ENCODE measurements around the gene HORMAD1. TPM values are rescaled to one million over a fixed set of nuclear protein-coding genes. Genes with fewer than 3 reads are reported as not detected.
"Not testable (repeated sequence)": the region's sequence is repeated elsewhere in the genome, so short reads cannot be mapped to it uniquely, and the experiment has no call there.

HORMAD1 gene
- total RNA-seq, 4 donors from 2014 or later, result 0.67 to 0.93 TPM; not detected in 2

DNA sequence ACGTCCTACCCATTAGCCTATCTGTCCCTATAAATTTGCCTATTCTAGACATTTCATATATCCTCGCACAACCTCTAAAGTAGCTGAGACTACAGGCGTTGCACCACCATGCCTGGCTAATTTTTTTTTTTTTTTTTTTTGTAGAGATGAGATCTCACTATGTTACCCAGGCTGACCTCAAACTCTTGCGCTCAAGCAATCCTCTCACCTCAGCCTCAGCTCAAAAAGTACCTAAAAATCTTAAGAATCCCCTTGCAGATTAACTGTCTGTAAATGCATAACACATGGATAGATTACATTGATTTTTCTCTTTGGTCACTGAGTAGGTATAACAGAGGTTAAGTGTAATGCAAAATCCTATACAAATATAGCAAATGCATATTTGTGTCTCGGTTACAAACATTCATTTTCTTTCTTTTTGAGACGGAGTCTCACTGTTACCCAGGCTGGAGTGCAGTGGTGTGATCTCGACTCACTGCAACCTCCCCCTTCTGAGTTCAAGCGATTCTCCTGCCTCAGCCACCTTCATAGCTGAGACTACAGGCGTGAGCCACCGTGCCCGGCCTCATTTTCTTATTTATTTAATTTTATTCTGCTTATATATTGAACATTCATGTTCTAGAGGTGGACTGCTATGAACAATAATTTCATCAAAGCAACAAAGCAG is 2.3 kb downstream of the HORMAD1 start:
- Histone ChIP-seq H3K4me1 (no peaks in the 10 kb centered on the region), H3K27me3 (no peaks in the 10 kb centered on the region), H3K36me3 (no peaks in the 10 kb centered on the region), H3K9me3 (no peaks in the 10 kb centered on the region), H3K27ac (no peak overlapping the region), H3K4me3 (replicated peaks in 1 of 3) (no peak overlapping the region)
- intact Hi-C loops (cut with DNase I), result no loop called here
- 85 to 88% methylated on average over 11 of the region's 11 CpGs for WGBS, 2 donors
- TF ChIP-seq POLR2A (IDR thresholded peaks at IDR 0.05), result no peak
- TF ChIP-seq, protein P1, sequence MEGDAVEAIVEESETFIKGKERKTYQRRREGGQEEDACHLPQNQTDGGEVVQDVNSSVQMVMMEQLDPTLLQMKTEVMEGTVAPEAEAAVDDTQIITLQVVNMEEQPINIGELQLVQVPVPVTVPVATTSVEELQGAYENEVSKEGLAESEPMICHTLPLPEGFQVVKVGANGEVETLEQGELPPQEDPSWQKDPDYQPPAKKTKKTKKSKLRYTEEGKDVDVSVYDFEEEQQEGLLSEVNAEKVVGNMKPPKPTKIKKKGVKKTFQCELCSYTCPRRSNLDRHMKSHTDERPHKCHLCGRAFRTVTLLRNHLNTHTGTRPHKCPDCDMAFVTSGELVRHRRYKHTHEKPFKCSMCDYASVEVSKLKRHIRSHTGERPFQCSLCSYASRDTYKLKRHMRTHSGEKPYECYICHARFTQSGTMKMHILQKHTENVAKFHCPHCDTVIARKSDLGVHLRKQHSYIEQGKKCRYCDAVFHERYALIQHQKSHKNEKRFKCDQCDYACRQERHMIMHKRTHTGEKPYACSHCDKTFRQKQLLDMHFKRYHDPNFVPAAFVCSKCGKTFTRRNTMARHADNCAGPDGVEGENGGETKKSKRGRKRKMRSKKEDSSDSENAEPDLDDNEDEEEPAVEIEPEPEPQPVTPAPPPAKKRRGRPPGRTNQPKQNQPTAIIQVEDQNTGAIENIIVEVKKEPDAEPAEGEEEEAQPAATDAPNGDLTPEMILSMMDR (IDR thresholded peaks at IDR 0.05), result no peak
- no peak for DNase-seq

DNA sequence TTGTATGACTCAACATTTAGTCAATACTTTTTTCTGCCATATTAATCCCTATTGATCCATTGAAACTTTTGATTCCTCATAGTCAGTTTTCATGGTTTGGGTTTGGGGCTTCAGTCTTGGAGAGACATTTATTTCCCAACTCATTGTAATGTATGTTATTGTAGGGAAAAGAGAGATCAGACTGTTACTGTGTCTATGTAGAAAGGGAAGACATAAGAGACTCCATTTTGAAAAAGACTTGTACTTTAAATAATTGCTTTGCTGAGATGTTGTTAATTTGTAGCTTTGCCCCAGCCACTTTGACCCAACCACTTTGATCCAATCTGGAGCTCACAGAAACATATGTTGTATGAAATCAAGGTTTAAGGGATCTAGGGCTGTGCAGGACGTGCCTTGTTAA is 11.7 kb downstream of the HORMAD1 start:
- H3K27ac ChIP-seq; intact Hi-C loops (cut with DNase I); H3K27me3 ChIP-seq; DNase-seq; H3K4me1 ChIP-seq; H3K36me3 ChIP-seq; H3K9me3 ChIP-seq; H3K4me3 ChIP-seq (replicated peaks in 1 of 3): not testable (repeated sequence)
- WGBS, 2 donors, result 56 to 63% methylated on average over 1 of the region's 1 CpG

DNA sequence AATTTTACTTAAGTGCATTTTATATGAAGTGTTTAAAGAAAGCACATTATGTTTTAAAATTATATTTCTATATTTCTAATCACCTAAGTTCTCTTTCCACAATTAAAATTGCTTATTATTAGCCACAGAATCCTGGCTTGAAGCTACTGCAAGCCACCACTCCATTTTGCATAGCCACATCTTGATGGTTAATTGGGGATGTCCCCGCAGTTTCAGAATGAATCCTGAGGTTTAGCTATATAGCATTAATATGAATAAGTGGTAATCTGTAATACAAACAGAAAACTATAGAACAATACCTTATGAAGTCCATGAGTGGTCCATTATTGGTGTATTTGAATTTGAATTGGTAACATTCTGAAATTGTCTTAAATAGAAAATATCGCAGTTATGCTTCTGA is 12.1 kb downstream of the HORMAD1 start:
- H3K27me3 ChIP-seq, result no peaks in the 10 kb centered on the region
- H3K9me3 ChIP-seq, result no peaks in the 10 kb centered on the region
- no peaks in the 10 kb centered on the region for H3K36me3 ChIP-seq
- no peak for TF ChIP-seq POLR2A (IDR thresholded peaks at IDR 0.05)
- intact Hi-C loops (cut with DNase I), result no loop called here
- WGBS, 2 donors, result 91 to 95% methylated on average over 2 of the region's 2 CpGs
- no peak for DNase-seq
- no peaks in the 10 kb centered on the region for H3K4me1 ChIP-seq
- no peak overlapping the region for H3K27ac ChIP-seq
- no peak overlapping the region for H3K4me3 ChIP-seq (replicated peaks in 1 of 3)

DNA sequence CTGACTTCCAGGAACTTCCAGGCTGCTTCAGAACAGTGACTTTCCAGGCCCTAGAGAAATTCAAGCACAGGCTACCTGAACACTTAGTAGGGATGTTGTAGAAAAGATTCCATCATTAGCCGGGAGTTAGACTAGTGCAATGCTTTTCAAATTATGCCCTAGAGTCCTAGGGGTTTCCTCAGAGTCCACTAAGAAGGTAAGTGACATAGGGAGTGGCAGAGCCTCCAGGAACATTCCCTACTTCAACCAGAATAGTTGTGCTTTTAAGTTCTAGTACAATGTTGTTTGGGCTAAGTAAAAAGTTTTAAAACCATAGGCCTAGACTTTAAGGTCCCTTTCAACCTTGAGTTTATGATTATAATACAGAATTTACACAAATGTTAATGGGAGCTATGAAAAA is 14.6 kb downstream of the HORMAD1 start:
- H3K4me3 ChIP-seq (replicated peaks in 1 of 3), result no peak overlapping the region
- intact Hi-C loops (cut with DNase I), result no loop called here
- DNase-seq, result no peak
- no peaks in the 10 kb centered on the region for H3K4me1 ChIP-seq
- TF ChIP-seq, protein P1 (IDR thresholded peaks at IDR 0.05), result no peak
- TF ChIP-seq POLR2A (IDR thresholded peaks at IDR 0.05), result no peak
- 83 to 89% methylated on average over 1 of the region's 1 CpG for WGBS, 2 donors
- no peaks in the 10 kb centered on the region for H3K36me3 ChIP-seq
- H3K27me3 ChIP-seq, result no peaks in the 10 kb centered on the region
- no peak overlapping the region for H3K27ac ChIP-seq
- no peaks in the 10 kb centered on the region for H3K9me3 ChIP-seq

DNA sequence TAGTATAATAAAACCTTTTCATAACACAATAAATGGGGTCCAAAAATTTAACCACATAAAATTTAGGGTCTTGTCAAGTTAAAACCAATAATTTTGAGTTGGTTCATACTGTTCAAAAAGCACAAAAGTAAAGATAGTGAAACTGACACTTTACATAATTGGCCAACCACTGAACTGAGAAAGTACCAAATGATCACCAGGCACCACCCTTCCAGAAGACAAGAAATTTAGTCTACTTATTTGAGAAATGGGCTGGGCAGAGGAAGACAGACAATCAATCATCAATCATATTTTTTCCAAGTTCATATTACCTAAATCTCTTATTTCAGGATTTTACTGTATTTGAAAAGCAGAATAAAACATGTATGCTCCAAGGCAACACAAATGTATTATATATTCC is 17.3 kb downstream of the HORMAD1 start:
- TF ChIP-seq, protein P1 (IDR thresholded peaks at IDR 0.05), result no peak
- TF ChIP-seq POLR2A (IDR thresholded peaks at IDR 0.05), result no peak
- no peaks in the 10 kb centered on the region for H3K4me1 ChIP-seq
- no peaks in the 10 kb centered on the region for H3K9me3 ChIP-seq
- DNase-seq, result no peak
- intact Hi-C loops (cut with DNase I), result no loop called here
- no peaks in the 10 kb centered on the region for H3K36me3 ChIP-seq
- no peaks in the 10 kb centered on the region for H3K27me3 ChIP-seq
- H3K27ac ChIP-seq, result no peak overlapping the region
- no peak overlapping the region for H3K4me3 ChIP-seq (replicated peaks in 1 of 3)

DNA sequence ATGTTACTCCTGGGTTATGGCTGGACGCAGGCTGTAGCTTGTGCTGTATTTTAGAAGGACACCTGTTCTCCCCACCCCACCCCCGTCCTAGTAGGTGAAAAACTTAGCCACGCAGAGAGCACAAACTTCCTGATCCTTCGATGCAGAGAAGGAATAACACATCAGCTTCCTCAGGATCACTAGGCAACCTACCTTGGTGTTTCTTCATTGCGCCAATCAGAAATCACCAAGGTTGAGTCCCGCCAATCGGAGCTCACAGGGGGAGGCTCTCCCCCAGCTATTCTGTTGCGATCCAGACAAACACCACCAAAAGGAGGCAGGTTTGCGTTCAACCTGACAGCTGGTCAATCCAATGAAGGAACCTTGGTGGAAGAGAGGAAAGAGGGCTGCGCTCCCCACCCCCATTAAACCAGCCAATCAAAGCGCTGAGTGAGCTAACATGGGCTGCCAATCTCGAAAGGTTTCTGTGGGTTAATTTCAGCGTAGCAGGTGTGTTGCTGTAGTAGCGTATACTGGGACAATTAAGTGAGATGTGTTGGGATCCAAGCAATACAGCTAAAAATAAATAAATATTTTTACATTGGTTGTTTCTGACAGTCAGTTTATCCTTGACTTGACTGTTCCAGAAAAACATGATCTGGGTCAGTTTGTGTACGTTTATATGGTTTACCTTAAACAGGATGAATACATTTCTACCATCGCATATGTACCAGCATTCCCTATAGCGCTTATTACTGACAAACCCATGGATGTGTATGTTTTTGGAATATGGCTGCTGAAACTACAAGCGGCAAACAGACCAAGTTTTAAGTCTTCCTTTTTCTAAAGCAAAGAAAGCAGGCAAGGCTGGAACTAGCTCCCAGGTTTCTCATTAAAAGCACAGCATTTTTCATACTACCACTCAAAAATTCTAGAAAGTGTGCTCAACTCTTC is 23.4 kb downstream of the HORMAD1 start, which contains the start of gene GOLPH3L:
GOLPH3L (minus strand) TSS at position 160 of the 933 bp plus-strand sequence. CDS start 2,316 bp downstream, outside the sequence.
- no peaks in the 10 kb centered on the region for H3K27me3 ChIP-seq
- peak within 1 kb of the TSS in 2 of 3 donors; percentile 48 to 92 for H3K4me3 ChIP-seq (replicated peaks in 1 of 3)
- no peaks in the 10 kb centered on the region for H3K9me3 ChIP-seq
- peak; percentile 96 to 97 for DNase-seq
- peak within 1 kb of the TSS in 2 of 3 donors; percentile 44 to 65 for H3K27ac ChIP-seq
- 3 to 6% methylated on average over 17 to 18 of the region's 18 CpGs for WGBS, 2 donors
- H3K36me3 ChIP-seq, result peaks cover 0 to 14% of the 10 kb centered on the region in 2 donors
- TF ChIP-seq POLR2A (IDR thresholded peaks at IDR 0.05), result peak in 1 of 2 donors; percentile 77
- TF ChIP-seq, protein P1 (IDR thresholded peaks at IDR 0.05), result peak in 2 of 6 experiments; percentile 12 to 28
- peaks cover 0 to 3% of the 10 kb centered on the region in 2 donors for H3K4me1 ChIP-seq
- intact Hi-C loops (cut with DNase I), result no loop called here
